Keratinocyte (primary cell): ENCODE results near the gene NDOR1. TPM values are rescaled to one million over a fixed set of nuclear protein-coding genes. Genes with fewer than 3 reads are reported as not detected.

Experiments used
- DNase-seq: peaks from one replicate; pipeline ENCODE4 v3.0.0-alpha.2; 2011; ENCODE audit warnings: low read depth, missing footprints, low spot score
- FAIRE-seq: peaks from 2 replicates; lab custom pipeline; 2011; peaks lifted over from hg19 to GRCh38; lab: Jason Lieb, UNC
- H2AFZ ChIP-seq: 2 replicates; pipeline ENCODE4 v1.6.0; 2012; ENCODE audit warnings: low read length, control low read depth, inconsistent platforms; ENCODE audit not compliant: control insufficient read depth
- H3K27ac ChIP-seq: 2 replicates; pipeline ENCODE4 v1.5.1; 2011; ENCODE audit warnings: low read length; ENCODE audit not compliant: control insufficient read depth, insufficient read depth
- H3K27me3 ChIP-seq: 3 replicates; pipeline ENCODE4 v1.6.0; 2011; ENCODE audit warnings: low read length; ENCODE audit not compliant: control insufficient read depth, insufficient read depth; ENCODE audit errors: extremely low read depth
- H3K36me3 ChIP-seq, 2 experiments: 2 replicates in 1 of 2; 3 replicates in 1 of 2; pipeline ENCODE4 v1.5.1; 2011; ENCODE audit warnings: low read length in 2 of 2, mild to moderate bottlenecking in 1 of 2; ENCODE audit not compliant: control insufficient read depth in 2 of 2, insufficient read depth in 2 of 2; ENCODE audit errors: extremely low read depth in 1 of 2
- H3K4me1 ChIP-seq: 3 replicates; pipeline ENCODE4 v1.5.1; 2011; ENCODE audit warnings: low read length; ENCODE audit not compliant: control insufficient read depth, insufficient read depth; ENCODE audit errors: extremely low read depth
- H3K4me2 ChIP-seq: 3 replicates; pipeline ENCODE4 v1.6.0; 2011; ENCODE audit warnings: low read depth, low read length; ENCODE audit not compliant: control insufficient read depth, insufficient read depth; ENCODE audit errors: extremely low read depth
- H3K4me3 ChIP-seq, 3 experiments: fragments of 200-600 bp in 1 of 3; sonication (generic) in 1 of 3; 2 replicates in 2 of 3; 3 replicates in 1 of 3; pipeline ENCODE4 v1.5.1; 2011 to 2016; ENCODE audit warnings: low read length in 3 of 3, mild to moderate bottlenecking in 3 of 3, control low read depth in 2 of 3, inconsistent platforms in 1 of 3, low read depth in 1 of 3, mixed read lengths in 1 of 3, mixed run types in 1 of 3, moderate library complexity in 1 of 3; ENCODE audit not compliant: control insufficient read depth in 2 of 3, insufficient read depth in 2 of 3; ENCODE audit errors: extremely low read depth in 1 of 3
- H3K79me2 ChIP-seq: 2 replicates; pipeline ENCODE4 v1.6.0; 2012; ENCODE audit warnings: low read length; ENCODE audit not compliant: control insufficient read depth, insufficient read depth
- H3K9ac ChIP-seq: 3 replicates; pipeline ENCODE4 v1.6.0; 2011; ENCODE audit warnings: low read length; ENCODE audit not compliant: control insufficient read depth, insufficient read depth; ENCODE audit errors: extremely low read depth
- H3K9me1 ChIP-seq: 3 replicates; pipeline ENCODE4 v1.6.0; 2011; ENCODE audit warnings: low read length; ENCODE audit not compliant: control insufficient read depth, insufficient read depth; ENCODE audit errors: extremely low read depth
- H3K9me3 ChIP-seq: 2 replicates; pipeline ENCODE4 v1.5.1; 2012; ENCODE audit warnings: low read depth, low read length; ENCODE audit not compliant: control insufficient read depth
- H4K20me1 ChIP-seq: 3 replicates; pipeline ENCODE4 v1.6.0; 2011; ENCODE audit warnings: low read length; ENCODE audit not compliant: control insufficient read depth, insufficient read depth; ENCODE audit errors: extremely low read depth
- EZH2 ChIP-seq: IDR thresholded peaks from one replicate; pipeline ENCODE4 v1.6.1; 2012; ENCODE audit warnings: inconsistent platforms, mild to moderate bottlenecking, low read length, moderate library complexity
- dilution Hi-C: fragments of 300-500 bp; cut with MboI; formaldehyde crosslinking; loops from one replicate; pipeline ENCODE4 v1.7.0; 2020; ENCODE audit warnings: low sequenced_read_pairs; ENCODE audit not compliant: extremely low pct_ligation_motif_present
- polyA plus RNA-seq, 5 experiments: library from polyadenylated mRNA; depleted of rRNA in 3 of 5; stranded (reverse) in 3 of 5; stranded (forward) in 1 of 5; unstranded in 1 of 5; fragments of >200 nt; gene quantifications; 1 replicate in 1 of 5; 2 replicates in 3 of 5; 3 replicates in 1 of 5; pipeline versions ENCODE4 v1.2.1 to v1.2.3, GENCODE V29; 2011 to 2012; ENCODE audit warnings: missing spikeins in 2 of 5, low read depth in 1 of 5, low replicate concordance in 1 of 5
- TF ChIP-seq, protein P1 (sequence below), 3 experiments: IDR thresholded peaks in 1 of 3; conservative IDR thresholded peaks in 1 of 3; optimal IDR thresholded peaks in 1 of 3; 2 replicates in 2 of 3; 3 replicates in 1 of 3; pipeline versions ENCODE3 to v1.5.1; 2011; ENCODE audit warnings: low read length in 3 of 3, mild to moderate bottlenecking in 3 of 3, moderate library complexity in 2 of 3, control low read depth in 1 of 3, inconsistent platforms in 1 of 3; ENCODE audit not compliant: insufficient read depth in 2 of 3; ENCODE audit errors: extremely low read depth in 1 of 3

Gene NDOR1
- polyA plus RNA-seq, 1 donor (not counting 4 experiments of a cell fraction or from before 2014, with no cell fraction given) = 3.9 TPM

DNA sequence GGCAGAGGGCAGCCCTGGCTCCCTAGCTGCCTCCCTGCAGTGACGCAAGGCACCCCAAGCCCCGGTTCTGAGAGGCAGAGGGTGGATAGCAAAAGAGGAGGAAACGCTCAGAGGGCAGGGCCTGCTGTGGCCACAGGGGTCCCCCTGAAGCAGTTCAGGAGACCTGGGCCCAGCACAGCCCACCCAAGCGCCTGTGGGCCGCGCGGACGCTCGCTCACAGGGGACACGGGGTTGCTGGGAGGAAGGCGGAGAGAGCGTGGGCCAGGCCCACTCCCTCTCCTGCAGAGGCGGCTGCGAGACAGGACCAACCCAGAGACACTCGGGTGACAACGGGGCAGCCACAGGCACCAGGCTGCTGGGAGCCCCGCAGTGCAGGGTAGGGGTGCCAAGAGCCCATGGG is 25.7 kb upstream of the NDOR1 start:
- peaks cover 9% of the 10 kb centered on the region for H3K27me3 ChIP-seq
- H3K9me1 ChIP-seq = no peaks in the 10 kb centered on the region
- TF ChIP-seq EZH2 = no peak
- TF ChIP-seq, protein P1, sequence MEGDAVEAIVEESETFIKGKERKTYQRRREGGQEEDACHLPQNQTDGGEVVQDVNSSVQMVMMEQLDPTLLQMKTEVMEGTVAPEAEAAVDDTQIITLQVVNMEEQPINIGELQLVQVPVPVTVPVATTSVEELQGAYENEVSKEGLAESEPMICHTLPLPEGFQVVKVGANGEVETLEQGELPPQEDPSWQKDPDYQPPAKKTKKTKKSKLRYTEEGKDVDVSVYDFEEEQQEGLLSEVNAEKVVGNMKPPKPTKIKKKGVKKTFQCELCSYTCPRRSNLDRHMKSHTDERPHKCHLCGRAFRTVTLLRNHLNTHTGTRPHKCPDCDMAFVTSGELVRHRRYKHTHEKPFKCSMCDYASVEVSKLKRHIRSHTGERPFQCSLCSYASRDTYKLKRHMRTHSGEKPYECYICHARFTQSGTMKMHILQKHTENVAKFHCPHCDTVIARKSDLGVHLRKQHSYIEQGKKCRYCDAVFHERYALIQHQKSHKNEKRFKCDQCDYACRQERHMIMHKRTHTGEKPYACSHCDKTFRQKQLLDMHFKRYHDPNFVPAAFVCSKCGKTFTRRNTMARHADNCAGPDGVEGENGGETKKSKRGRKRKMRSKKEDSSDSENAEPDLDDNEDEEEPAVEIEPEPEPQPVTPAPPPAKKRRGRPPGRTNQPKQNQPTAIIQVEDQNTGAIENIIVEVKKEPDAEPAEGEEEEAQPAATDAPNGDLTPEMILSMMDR (optimal IDR thresholded peaks at IDR 0.05 in 1 of 3, IDR thresholded peaks at IDR 0.05 in 1 of 3, conservative IDR thresholded peaks at IDR 0.05 in 1 of 3; ENCODE audit: extremely low read depth in 1 of 3, insufficient read depth in 2 of 3, low read length in 3 of 3) = no peak
- H3K9ac ChIP-seq = no peak overlapping the region
- dilution Hi-C loops = no loop called here
- H3K27ac ChIP-seq = no peak overlapping the region
- H3K4me3 ChIP-seq = no peak overlapping the region
- FAIRE-seq (no peak), DNase-seq (no peak)
- peaks cover 5% of the 10 kb centered on the region for H4K20me1 ChIP-seq
- H3K9me3 ChIP-seq = no peaks in the 10 kb centered on the region
- H3K4me2 ChIP-seq = no peak overlapping the region
- no peaks in the 10 kb centered on the region for H3K4me1 ChIP-seq
- H2AFZ ChIP-seq = no peak overlapping the region
- peaks cover 14 to 17% of the 10 kb centered on the region in 2 experiments for H3K36me3 ChIP-seq
- H3K79me2 ChIP-seq = no peaks in the 10 kb centered on the region

DNA sequence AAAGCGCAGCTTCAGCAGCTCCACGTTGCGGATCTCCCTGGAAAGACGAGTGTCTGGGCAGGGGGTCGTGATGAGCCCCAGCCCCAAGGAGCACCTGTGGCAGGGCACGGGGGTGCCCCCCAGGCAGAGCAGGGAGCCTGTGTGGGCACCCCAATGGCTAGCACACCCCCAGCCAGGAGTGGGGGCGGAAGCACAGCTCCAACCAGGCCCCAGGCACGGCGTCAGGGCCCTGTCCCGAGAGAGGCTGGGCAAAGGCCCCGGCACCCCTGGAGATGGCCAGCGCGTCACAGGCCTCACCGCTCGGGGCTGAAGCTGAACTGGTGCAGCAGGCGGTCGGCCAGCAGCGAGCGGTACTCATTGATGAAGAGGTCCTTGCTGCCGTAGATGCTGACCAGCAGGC is 25.0 kb upstream of the NDOR1 start:
- FAIRE-seq = no peak
- H3K36me3 ChIP-seq = peaks cover 15 to 17% of the 10 kb centered on the region in 2 experiments
- dilution Hi-C loops = no loop called here

More for the DNA sequence above, 25.0 kb upstream of the NDOR1 start:
- Histone ChIP-seq H2AFZ (no peak overlapping the region), H3K4me1 (no peaks in the 10 kb centered on the region), H3K9ac (no peak overlapping the region), H3K9me3 (no peaks in the 10 kb centered on the region), H3K27me3 (peaks cover 1% of the 10 kb centered on the region), H3K27ac (no peak overlapping the region), H3K4me3 (no peak overlapping the region), H3K9me1 (no peaks in the 10 kb centered on the region), H4K20me1 (peaks cover 5% of the 10 kb centered on the region), H3K79me2 (peaks cover 1% of the 10 kb centered on the region), H3K4me2 (no peak overlapping the region)
- DNase-seq = no peak
- TF ChIP-seq, protein P1 (optimal IDR thresholded peaks at IDR 0.05 in 1 of 3, IDR thresholded peaks at IDR 0.05 in 1 of 3, conservative IDR thresholded peaks at IDR 0.05 in 1 of 3; ENCODE audit: extremely low read depth in 1 of 3, insufficient read depth in 2 of 3, low read length in 3 of 3) = no peak
- TF ChIP-seq EZH2 = no peak
